ENCODE results near the gene KRT12. TPM values are rescaled to one million over a fixed set of nuclear protein-coding genes. Genes with fewer than 3 reads are reported as not detected.
"Not testable (repeated sequence)": the region's sequence is repeated elsewhere in the genome, so short reads cannot be mapped to it uniquely, and the experiment has no call there.

The KRT12 gene
- polyA plus RNA-seq, 1 experiment: not detected

- TF ChIP-seq CTCF (IDR thresholded peaks at IDR 0.05; ENCODE audit: insufficient read depth, low read depth, low read length): no peak
- POLR2A ChIA-PET: interaction anchor here (0.6 kb wide), 1 partner anchor 9 kb away, joined by 3 read pairs; no protein-coding TSS in a partner anchor
- Histone ChIP-seq H3K36me3 (ENCODE audit: control insufficient read depth, insufficient read depth, low read length) (no peaks in the 10 kb centered on the region), H3K4me3 (ENCODE audit: low read depth, low read length) (no peak overlapping the region), H3K27me3 (ENCODE audit: control insufficient read depth, insufficient read depth, low read length) (no peaks in the 10 kb centered on the region)
- CTCF ChIA-PET: interaction anchor here (1.1 to 2.6 kb wide), 2 partner anchors 684 to 783 kb away, joined by 5 to 8 read pairs; no protein-coding TSS in a partner anchor
- no peak for DNase-seq (ENCODE audit: low read depth)
These were observed 2.2 kb downstream of the KRT12 start for GRCh38 chr17:40864661-40865390.

- H3K36me3 ChIP-seq (ENCODE audit: control insufficient read depth, insufficient read depth, low read length): no peaks in the 10 kb centered on the region
- POLR2A ChIA-PET: no interaction called here
- no peak for TF ChIP-seq CTCF (IDR thresholded peaks at IDR 0.05; ENCODE audit: insufficient read depth, low read depth, low read length)
- DNase-seq (ENCODE audit: low read depth): no peak
- no peak overlapping the region for H3K4me3 ChIP-seq (ENCODE audit: low read depth, low read length)
- CTCF ChIA-PET: interaction anchor here (0.9 to 9.8 kb wide), 3 partner anchors 8 to 801 kb away, joined by 3 to 217 read pairs (median 8); no protein-coding TSS in a partner anchor
- H3K27me3 ChIP-seq (ENCODE audit: control insufficient read depth, insufficient read depth, low read length): no peaks in the 10 kb centered on the region
These were observed 3.9 kb downstream of the KRT12 start for GRCh38 chr17:40862985-40863733.

- no peak for DNase-seq (ENCODE audit: low read depth)
- H3K4me3 ChIP-seq (ENCODE audit: low read depth, low read length): no peak overlapping the region
- no peaks in the 10 kb centered on the region for H3K27me3 ChIP-seq (ENCODE audit: control insufficient read depth, insufficient read depth, low read length)
- ChIA-PET CTCF (interaction anchor here (0.6 to 9.8 kb wide), 5 partner anchors 44 to 804 kb away, joined by 3 to 217 read pairs (median 3); no protein-coding TSS in a partner anchor), POLR2A (no interaction called here)
- no peak for TF ChIP-seq CTCF (IDR thresholded peaks at IDR 0.05; ENCODE audit: insufficient read depth, low read depth, low read length)
- H3K36me3 ChIP-seq (ENCODE audit: control insufficient read depth, insufficient read depth, low read length): no peaks in the 10 kb centered on the region
These were observed 7.5 kb downstream of the KRT12 start for GRCh38 chr17:40859536-40859935.

DNA sequence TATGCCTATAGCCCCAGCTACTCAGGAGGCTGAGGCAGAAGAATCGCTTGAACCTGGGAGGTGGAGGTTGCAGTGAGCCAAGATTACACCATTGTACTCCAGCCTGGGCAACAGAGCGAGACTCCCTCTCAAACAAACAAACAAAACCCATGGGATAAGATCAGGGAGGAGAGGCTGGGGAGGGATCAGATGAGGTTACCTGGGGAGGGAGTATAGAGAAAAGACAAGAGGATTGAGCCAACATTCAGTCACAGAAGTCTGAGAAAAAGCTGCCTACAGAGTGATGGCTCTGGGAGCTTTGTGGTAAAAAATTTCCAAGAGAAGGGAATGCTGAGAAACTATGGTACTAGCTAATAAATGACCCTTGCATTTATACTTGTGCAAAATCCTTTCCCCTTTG lies 8.4 kb downstream of the KRT12 start:
- H3K4me3 ChIP-seq (ENCODE audit: low read depth, low read length); POLR2A ChIA-PET; H3K27me3 ChIP-seq (ENCODE audit: control insufficient read depth, insufficient read depth, low read length); H3K36me3 ChIP-seq (ENCODE audit: control insufficient read depth, insufficient read depth, low read length); DNase-seq (ENCODE audit: low read depth): not testable (repeated sequence)
- CTCF ChIA-PET: interaction anchor here (1.0 to 9.8 kb wide), 7 partner anchors 45 to 805 kb away, joined by 3 to 217 read pairs (median 37); no protein-coding TSS in a partner anchor

GRCh38 chr17:40857535-40857934 lies 9.5 kb downstream of the KRT12 start:
- H3K36me3 ChIP-seq (ENCODE audit: control insufficient read depth, insufficient read depth, low read length): no peaks in the 10 kb centered on the region
- TF ChIP-seq CTCF (IDR thresholded peaks at IDR 0.05; ENCODE audit: insufficient read depth, low read depth, low read length): no peak
- ChIA-PET POLR2A (no interaction called here), CTCF (interaction anchor here (0.6 to 9.8 kb wide), 23 partner anchors 10 to 806 kb away, joined by 3 to 217 read pairs (median 5); partner anchors contain the start of genes KRT12 and KRT20)
- H3K4me3 ChIP-seq (ENCODE audit: low read depth, low read length): no peak overlapping the region
- H3K27me3 ChIP-seq (ENCODE audit: control insufficient read depth, insufficient read depth, low read length): no peaks in the 10 kb centered on the region
- no peak for DNase-seq (ENCODE audit: low read depth)
